Measurements from ENCODE around the gene KLHL11. TPM values are rescaled to one million over a fixed set of nuclear protein-coding genes. Genes with fewer than 3 reads are reported as not detected.

Gene KLHL11
- total RNA-seq, 4 donors from 2014 or later, result 19.7 to 73.3 (median 38.5) TPM

GRCh38 chr17:41869426-41869825 is 4.2 kb upstream of the KLHL11 start:
- H3K36me3 ChIP-seq, result no peaks in the 10 kb centered on the region
- H3K27ac ChIP-seq, result no peak overlapping the region
- intact Hi-C loops (cut with DNase I; ENCODE audit: low total_unique reads), result no loop called here

GRCh38 chr17:41868568-41868967 is 3.3 kb upstream of the KLHL11 start:
- no peak for DNase-seq
- intact Hi-C loops (cut with DNase I; ENCODE audit: low total_unique reads), result no loop called here

More at GRCh38 chr17:41869426-41869825, 4.2 kb upstream of the KLHL11 start:
- no peak for TF ChIP-seq CTCF (IDR thresholded peaks at IDR 0.05)
- Histone ChIP-seq H3K4me1 (no peaks in the 10 kb centered on the region), H3K9me3 (no peaks in the 10 kb centered on the region), H3K27me3 (no peaks in the 10 kb centered on the region), H3K4me3 (no peak overlapping the region)
- DNase-seq, result no peak

GRCh38 chr17:41865596-41865893 is 322 bp upstream of the KLHL11 start:
- intact Hi-C loops (cut with DNase I; ENCODE audit: low total_unique reads), result no loop called here
- H3K27me3 ChIP-seq, result no peaks in the 10 kb centered on the region
- H3K27ac ChIP-seq, result peak overlapping the region; percentile 86 to 91
- H3K9me3 ChIP-seq, result no peaks in the 10 kb centered on the region
- H3K4me3 ChIP-seq, result peak overlapping the region in 1 of 2 donors; percentile 93
- no peak for TF ChIP-seq POLR2A (IDR thresholded peaks at IDR 0.05)
- TF ChIP-seq CTCF (IDR thresholded peaks at IDR 0.05), result no peak
- peaks cover 9 to 10% of the 10 kb centered on the region in 2 donors for H3K4me1 ChIP-seq
- H3K36me3 ChIP-seq, result no peaks in the 10 kb centered on the region
- no peak for DNase-seq

More at GRCh38 chr17:41868568-41868967, 3.3 kb upstream of the KLHL11 start:
- TF ChIP-seq CTCF (IDR thresholded peaks at IDR 0.05), result no peak
- no peak for TF ChIP-seq POLR2A (IDR thresholded peaks at IDR 0.05)
- H3K9me3 ChIP-seq, result no peaks in the 10 kb centered on the region
- H3K4me3 ChIP-seq, result no peak overlapping the region
- H3K27me3 ChIP-seq, result no peaks in the 10 kb centered on the region
- H3K36me3 ChIP-seq, result no peaks in the 10 kb centered on the region
- H3K4me1 ChIP-seq, result peaks cover 6% of the 10 kb centered on the region in 2 donors
- H3K27ac ChIP-seq, result no peak overlapping the region

- H3K4me3 ChIP-seq, result peak overlapping the region; percentile 93 to 100
- H3K4me1 ChIP-seq, result peaks cover 9 to 10% of the 10 kb centered on the region in 2 donors
- H3K36me3 ChIP-seq, result no peaks in the 10 kb centered on the region
- no peak for TF ChIP-seq POLR2A (IDR thresholded peaks at IDR 0.05)
- TF ChIP-seq CTCF (IDR thresholded peaks at IDR 0.05), result no peak
- DNase-seq, result no peak
- no peaks in the 10 kb centered on the region for H3K9me3 ChIP-seq
- intact Hi-C loops (cut with DNase I; ENCODE audit: low total_unique reads), result no loop called here
- H3K27me3 ChIP-seq, result no peaks in the 10 kb centered on the region
- H3K27ac ChIP-seq, result peak overlapping the region; percentile 86 to 91
These were observed 756 bp downstream of the KLHL11 start for GRCh38 chr17:41864498-41864835.

GRCh38 chr17:41863074-41863848 is 2.0 kb downstream of the KLHL11 start:
- no peaks in the 10 kb centered on the region for H3K27me3 ChIP-seq
- H3K36me3 ChIP-seq, result no peaks in the 10 kb centered on the region
- TF ChIP-seq CTCF (IDR thresholded peaks at IDR 0.05) (no peak), POLR2A (IDR thresholded peaks at IDR 0.05) (no peak)
- no peak overlapping the region for H3K27ac ChIP-seq
- no peaks in the 10 kb centered on the region for H3K9me3 ChIP-seq
- intact Hi-C loops (cut with DNase I; ENCODE audit: low total_unique reads), result no loop called here
- DNase-seq, result no peak
- H3K4me1 ChIP-seq, result peaks cover 9 to 10% of the 10 kb centered on the region in 2 donors
- peak overlapping the region; percentile 93 to 100 for H3K4me3 ChIP-seq
